GM21423 (cell line): Measurements from ENCODE around the gene VPS4A.

Experiments
- ATAC-seq: cut with Tn5 transposase; IDR thresholded peaks from one replicate; pipeline ENCODE4 v1.9.1; 2021; ENCODE audit warnings: mild to moderate bottlenecking, moderate library complexity; ENCODE audit not compliant: unreplicated experiment

The VPS4A gene

GRCh38 chr16:69306031-69306430 is 5.1 kb upstream of the VPS4A start:
- no peak for ATAC-seq

GRCh38 chr16:69307091-69307490 is 4.1 kb upstream of the VPS4A start:
- ATAC-seq = no peak

DNA sequence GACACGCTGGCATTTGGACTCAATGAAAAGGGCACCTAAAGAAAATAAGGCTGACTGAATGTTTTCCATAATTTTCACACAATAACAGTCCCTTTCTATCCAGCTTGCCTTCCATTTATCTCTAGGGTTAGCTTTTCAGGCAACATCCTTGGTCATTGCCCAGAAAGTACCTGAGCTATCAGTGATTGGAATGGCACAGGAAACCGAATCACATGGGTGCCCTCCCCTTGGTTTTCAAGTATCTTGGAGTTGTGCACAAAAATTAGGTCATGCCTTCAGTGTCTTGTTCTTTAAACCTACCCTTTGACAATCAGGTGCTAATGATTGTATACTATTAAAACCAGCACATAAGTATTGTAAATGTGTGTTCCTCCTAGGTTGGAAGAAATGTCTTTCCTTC is 3.3 kb upstream of the VPS4A start:
- no peak for ATAC-seq

DNA sequence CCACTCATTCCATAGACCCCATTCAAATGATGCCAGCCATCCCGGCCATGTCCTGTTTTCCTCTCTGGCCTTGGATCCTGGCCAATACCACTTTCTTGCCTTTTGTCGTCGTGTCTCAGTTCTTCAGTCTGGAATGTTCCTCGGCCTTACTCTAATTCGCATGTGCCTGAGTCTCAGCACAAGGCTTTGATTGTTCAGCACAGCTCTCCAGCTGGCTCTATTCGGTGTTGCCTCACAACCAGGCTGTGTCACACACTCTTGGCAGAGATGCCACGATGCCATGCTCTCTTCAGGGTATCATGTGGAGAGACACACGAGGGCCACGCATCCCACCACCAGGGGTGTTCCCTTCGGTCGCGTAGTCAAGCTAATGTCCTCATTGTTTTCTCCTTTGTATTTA is 1.8 kb upstream of the VPS4A start:
- ATAC-seq = no peak

GRCh38 chr16:69311533-69312387 is 610 bp downstream of the VPS4A start:
- ATAC-seq = peak; percentile 33

DNA sequence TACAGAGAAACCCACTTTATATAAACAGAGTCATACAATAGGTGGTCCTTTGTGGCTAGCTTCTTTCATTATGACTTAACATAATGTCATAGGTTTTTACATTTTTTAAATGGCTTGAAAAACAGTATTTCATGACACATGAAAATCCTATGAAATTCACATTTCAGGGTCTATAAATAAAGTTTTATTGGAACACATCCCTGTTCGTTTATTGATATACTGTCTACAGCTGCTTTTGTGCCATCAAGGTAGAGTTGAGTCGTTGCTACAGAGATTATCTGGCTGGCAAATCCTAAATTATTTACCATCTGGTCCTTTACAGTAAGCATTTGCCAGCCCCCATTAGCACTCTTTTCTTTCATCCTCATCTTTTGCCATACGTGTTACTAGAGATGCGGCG is 2.3 kb downstream of the VPS4A start:
- ATAC-seq = no peak

- ATAC-seq = no peak
Observed at GRCh38 chr16:69314534-69314933, 3.4 kb downstream of the VPS4A start.

- ATAC-seq = no peak
Observed at GRCh38 chr16:69315486-69316311, 4.5 kb downstream of the VPS4A start.

- no peak for ATAC-seq
Observed at GRCh38 chr16:69316595-69317034, 5.5 kb downstream of the VPS4A start.

DNA sequence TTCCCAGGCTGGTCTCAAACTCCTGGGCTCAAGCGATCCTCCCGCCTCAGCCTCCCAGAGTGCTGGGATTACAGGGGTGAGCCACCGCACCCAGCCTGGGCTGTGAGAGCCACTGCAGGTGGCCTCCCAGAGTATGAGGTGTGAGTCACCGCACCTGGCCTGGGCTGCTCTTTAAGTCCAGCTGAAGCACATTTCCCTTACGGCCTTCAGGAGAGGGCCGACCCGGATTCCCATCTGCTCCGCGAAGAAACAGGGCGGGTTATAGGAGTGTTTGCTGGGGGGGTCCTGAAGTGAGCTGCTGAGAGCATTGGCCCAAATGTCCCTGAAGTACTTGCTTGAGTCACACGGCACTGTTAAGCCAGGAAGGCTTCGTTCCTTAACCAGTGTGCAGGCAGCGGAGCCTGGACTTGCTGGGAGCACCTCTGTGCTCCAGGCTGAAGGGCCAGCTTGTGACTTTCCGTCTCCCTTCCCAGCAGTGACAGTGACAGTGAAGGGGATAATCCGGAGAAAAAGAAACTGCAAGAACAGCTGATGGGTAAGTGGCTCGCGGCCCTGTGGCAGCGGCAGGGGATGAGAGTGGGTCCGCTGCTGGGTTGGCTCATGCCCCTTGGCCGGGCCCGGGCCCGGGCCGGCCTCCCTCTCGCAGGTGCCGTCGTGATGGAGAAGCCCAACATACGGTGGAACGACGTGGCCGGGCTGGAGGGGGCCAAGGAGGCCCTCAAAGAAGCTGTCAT is 7.2 kb downstream of the VPS4A start:
- no peak for ATAC-seq

- ATAC-seq = no peak
Observed at GRCh38 chr16:69318911-69319289, 7.8 kb downstream of the VPS4A start.

GRCh38 chr16:69319381-69319780 is 8.2 kb downstream of the VPS4A start:
- ATAC-seq = no peak

DNA sequence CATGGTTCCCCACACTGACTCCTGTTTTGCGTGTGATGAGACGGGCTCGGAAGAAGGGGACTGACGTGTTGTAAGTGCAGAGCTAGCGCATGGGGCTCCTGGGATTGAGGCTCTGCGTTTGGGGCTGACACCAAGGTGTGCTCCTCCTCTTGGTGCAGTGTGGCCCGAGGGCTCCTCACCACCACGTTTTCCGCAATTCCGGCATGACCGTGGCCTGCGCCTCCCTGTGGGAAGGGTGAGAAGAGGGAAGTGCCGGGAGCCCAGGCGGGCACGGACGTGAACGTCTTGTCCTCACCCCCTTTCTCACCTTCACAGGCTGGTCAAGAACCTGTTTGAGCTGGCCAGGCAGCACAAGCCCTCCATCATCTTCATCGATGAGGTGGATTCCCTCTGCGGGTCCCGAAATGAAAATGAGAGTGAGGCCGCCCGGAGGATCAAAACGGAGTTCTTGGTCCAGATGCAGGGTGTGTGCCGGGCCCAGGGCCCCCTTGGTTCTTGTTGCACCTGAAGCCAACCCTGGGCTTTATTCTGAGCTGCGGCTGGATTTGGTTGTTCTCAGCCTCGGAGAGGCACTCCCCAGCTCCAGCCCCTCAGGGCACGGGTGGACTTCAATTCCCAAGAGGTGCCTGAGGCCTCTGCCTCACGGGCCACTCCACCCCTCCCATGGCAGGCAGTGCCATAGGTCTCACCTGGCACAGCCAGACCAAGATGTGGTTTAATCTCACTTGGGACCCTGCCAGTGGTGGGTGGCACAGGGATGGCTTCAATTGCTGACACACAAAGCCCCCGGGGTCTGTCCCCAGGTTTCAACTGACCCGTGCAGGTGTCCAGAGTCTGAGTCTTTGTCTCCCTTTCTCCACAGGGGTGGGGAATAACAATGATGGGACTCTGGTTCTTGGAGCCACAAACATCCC is 8.9 kb downstream of the VPS4A start:
- no peak for ATAC-seq

GRCh38 chr16:69320740-69321073 is 9.6 kb downstream of the VPS4A start:
- no peak for ATAC-seq

DNA sequence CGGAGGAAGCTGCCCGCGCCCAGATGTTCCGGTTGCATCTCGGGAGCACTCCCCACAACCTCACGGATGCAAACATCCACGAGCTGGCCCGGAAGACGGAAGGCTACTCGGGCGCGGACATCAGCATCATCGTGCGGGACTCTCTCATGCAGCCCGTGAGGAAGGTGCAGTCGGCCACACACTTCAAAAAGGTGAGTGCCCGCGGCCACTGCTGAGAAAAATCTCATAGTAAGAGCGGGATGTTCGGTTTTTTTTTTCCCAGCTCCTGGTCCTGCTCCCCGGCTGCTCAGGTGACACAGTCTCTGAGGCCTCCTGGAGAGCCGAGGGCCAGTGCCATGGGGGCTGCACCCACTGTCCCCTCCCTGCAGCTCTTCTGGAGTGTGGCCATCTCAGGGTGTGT is 9.9 kb downstream of the VPS4A start:
- ATAC-seq = no peak

GRCh38 chr16:69322343-69322742 is 11.2 kb downstream of the VPS4A start:
- no peak for ATAC-seq

DNA sequence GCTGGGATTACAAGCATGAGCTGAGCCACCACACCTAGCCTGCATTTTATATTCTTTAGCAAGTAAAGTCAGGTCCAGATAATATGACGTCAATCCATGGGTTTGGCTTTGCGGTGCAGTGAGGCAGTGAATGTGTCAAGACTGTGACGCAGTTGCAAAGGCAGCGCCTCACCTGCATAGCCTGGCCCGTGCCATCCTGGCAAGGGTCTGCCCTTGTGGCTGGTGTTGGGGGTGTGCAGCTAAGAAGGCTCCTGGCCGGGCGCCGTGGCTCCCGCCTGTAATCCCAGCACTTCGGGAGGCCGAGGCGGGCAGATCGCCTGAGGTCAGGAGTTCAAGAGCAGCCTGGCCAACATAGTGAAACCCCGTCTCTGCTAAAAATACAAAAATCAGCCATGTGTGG is 12.3 kb downstream of the VPS4A start:
- no peak for ATAC-seq

DNA sequence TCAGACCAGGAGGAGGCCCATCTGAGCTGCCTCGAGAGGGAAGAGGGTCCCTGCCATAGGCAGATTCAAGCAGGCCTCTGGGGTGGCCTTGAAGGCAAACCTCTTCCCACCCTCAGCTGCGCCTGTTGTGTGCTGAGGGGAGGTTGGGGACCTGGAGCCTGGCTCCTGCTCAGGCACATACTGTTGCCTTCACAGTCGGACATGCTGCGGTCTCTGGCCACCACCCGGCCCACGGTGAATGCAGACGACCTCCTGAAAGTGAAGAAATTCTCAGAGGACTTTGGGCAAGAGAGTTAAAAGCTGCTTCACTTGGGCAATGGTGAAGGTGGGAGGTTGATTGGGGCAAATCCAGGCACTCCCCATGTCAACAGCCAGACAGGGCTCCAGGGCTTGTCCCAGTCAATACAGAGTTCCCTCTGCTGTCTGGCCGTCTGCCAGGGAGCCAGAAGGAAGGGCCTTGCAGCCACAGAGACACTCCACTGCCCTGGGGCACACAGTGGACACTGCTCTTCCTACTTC is 12.9 kb downstream of the VPS4A start:
- ATAC-seq = no peak

DNA sequence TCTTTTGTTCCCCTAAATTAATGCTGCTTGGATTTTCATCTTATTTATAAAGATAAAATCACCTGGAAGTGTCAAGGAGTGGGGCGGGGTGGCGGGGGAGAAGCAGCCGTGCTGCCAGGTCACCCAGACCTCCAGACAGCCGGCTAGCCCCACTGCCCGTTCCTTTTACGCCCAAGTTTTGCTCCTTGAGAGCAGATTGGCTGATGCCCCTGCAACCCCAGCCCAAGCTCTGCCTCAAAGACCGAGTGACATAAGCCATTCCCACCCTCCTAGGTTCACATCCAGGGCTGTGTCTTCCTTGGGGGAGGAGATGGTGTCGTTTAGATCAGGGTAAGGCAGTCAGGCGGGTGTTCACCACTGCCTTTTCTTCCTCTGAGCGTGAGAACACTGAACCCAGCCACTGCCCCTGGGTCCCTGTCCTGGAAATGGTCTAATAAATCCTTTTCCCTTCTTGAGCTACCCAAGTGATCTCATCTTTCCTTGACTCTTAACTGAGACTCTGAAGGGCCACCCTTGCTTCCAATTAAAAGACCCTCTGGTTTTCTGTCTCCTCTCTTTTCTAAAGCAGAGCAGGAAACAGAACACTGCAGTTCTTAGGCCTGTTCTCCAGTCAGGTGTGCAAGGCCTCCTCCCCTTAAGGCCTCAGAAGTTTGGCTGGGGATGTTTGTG is 13.6 kb downstream of the VPS4A start:
- ATAC-seq = no peak

DNA sequence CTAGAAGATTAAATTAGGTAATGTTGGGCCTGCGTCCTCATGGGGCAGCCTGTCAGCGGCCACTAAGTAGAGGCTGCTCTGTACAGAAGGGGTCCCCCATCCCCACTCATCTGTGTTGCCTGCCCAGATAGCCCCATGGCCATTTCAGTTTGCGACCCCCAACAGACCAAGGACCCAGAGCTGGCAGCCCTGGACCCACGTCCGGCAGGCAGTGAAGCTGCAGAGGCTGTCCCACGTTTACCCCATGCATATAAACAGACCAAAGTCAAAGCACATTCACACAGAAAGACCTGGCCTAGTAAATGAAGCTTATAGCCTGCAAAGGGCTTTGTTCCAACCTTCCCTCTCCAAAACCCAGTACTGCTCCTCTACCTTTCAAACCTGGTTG is 14.6 kb downstream of the VPS4A start:
- ATAC-seq = no peak
